Muscle layer of colon (tissue), 2 donors: ENCODE measurements around the gene NXF1.

Source experiments
- H3K27ac ChIP-seq: one replicate; pipeline ENCODE4 v1.7.0; 2013; ENCODE audit warnings: low read depth, mild to moderate bottlenecking, low read length, moderate library complexity
- H3K27me3 ChIP-seq, 2 donors: one replicate each; pipeline ENCODE4 v1.7.0; 2013; ENCODE audit warnings: low read length in 2 of 2, mild to moderate bottlenecking in 2 of 2; ENCODE audit not compliant: insufficient read depth in 2 of 2, control insufficient read depth in 1 of 2
- H3K36me3 ChIP-seq: one replicate; pipeline ENCODE4 v1.7.0; 2013; ENCODE audit warnings: mild to moderate bottlenecking, low read length; ENCODE audit not compliant: insufficient read depth
- H3K4me1 ChIP-seq: one replicate; pipeline ENCODE4 v1.7.0; 2013; ENCODE audit warnings: mild to moderate bottlenecking, low read length; ENCODE audit not compliant: insufficient read depth
- H3K4me3 ChIP-seq, 2 donors: one replicate each; pipeline ENCODE4 v1.7.0; 2013; ENCODE audit warnings: low read length in 2 of 2, low read depth in 1 of 2, mild to moderate bottlenecking in 1 of 2, moderate library complexity in 1 of 2
- H3K9ac ChIP-seq: one replicate; pipeline ENCODE4 v1.7.0; 2013; ENCODE audit warnings: low read length
- H3K9me3 ChIP-seq: one replicate; pipeline ENCODE4 v1.7.0; 2013; ENCODE audit warnings: mild to moderate bottlenecking, low read length
- donor health status: abdominal sarcoma.
- donor health status: Adenocarcinoma of cecum.

Gene NXF1

DNA sequence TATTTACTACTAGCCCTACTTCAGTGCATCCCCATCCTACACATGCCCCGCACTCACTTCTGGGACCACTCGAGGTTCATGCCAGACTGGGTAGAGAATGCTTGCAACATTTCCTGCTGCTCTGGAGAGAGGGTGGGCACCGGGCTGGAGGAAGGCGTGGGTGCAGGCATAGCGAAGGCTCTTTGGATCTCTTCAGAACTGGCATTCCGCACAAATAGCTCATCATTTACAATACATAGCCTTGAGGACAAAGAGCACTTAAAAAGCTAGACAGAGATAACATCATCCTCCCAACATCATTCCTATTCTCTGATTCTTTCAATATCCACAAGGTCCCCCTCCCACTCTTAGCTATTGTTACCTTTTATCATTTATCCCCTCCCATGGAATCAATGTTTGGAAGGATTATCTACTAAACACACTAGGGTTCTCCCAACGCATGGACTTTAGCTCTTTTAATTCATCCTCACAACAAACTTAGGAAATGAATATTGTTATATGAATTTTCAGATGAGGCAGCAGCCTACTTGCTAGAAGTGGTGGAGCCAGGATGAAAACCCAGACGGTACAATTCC, 11.0 kb downstream of the NXF1 start:
- no peak overlapping the region for H3K27ac ChIP-seq
- no peak overlapping the region for H3K9ac ChIP-seq
- H3K36me3 ChIP-seq, result peaks cover 77% of the 10 kb centered on the region
- peaks cover 18% of the 10 kb centered on the region for H3K4me1 ChIP-seq
- H3K9me3 ChIP-seq, result no peaks in the 10 kb centered on the region
- H3K4me3 ChIP-seq, result no peak overlapping the region
- no peaks in the 10 kb centered on the region for H3K27me3 ChIP-seq

DNA sequence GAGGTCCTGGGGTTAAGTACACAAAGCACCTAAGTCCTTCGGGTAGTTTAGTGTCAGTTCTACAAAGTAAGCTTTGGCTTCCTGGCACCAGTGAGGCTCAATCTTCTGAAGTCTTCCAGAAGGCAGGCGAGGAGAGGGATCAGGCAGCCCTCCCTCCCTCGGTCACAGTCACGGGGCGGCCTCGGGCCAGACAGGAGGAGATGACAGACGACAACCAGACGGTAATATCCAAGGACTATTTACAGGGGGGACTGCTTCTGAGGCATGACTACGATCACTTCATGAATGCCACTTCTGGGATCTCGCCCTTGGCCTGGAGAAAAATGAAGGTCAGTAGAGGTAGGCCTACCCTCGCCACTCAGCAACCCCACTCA, 13.1 kb downstream of the NXF1 start:
- Histone ChIP-seq H3K4me3 (peak overlapping the region; percentile 69 to 92), H3K9me3 (no peaks in the 10 kb centered on the region), H3K36me3 (peaks cover 69% of the 10 kb centered on the region), H3K4me1 (peaks cover 24% of the 10 kb centered on the region), H3K27me3 (no peaks in the 10 kb centered on the region), H3K27ac (peak overlapping the region; percentile 88), H3K9ac (peak overlapping the region; percentile 65)

GRCh38 chr11:62791501-62792201, 13.6 kb downstream of the NXF1 start, which contains the start of gene TMEM223:
TMEM223 (minus strand) TSS chr11:62792006; CDS start chr11:62791994, 12 bp downstream.
- Histone ChIP-seq H3K4me1 (peaks cover 24% of the 10 kb centered on the region), H3K9ac (peak within 1 kb of the TSS; percentile 71), H3K9me3 (no peaks in the 10 kb centered on the region), H3K4me3 (peak within 1 kb of the TSS; percentile 69 to 92), H3K27ac (peak within 1 kb of the TSS; percentile 88), H3K36me3 (peaks cover 63% of the 10 kb centered on the region), H3K27me3 (no peaks in the 10 kb centered on the region)

DNA sequence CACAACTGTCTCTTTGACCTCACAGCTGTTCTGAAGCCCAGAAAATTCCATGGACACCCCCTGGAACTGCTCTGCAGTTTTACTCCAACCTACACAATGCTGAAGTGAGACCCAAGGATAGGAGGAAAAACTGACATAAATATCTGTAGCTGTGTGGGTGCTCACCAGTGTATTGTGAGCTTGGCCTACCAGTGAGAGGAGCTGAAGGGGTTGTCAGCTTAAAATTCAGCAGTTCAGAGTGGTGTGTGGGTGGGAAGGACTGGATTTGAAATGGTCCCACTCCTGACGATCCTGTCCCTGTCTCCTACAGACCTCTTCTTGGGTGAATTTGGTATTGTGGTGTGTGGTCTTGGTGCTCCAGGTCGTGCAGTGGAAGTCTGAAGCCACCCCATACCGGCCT, 15.7 kb downstream of the NXF1 start:
- no peak overlapping the region for H3K4me3 ChIP-seq
- H3K4me1 ChIP-seq, result peaks cover 33% of the 10 kb centered on the region
- H3K27ac ChIP-seq, result no peak overlapping the region
- H3K27me3 ChIP-seq, result no peaks in the 10 kb centered on the region
- H3K9me3 ChIP-seq, result no peaks in the 10 kb centered on the region
- peaks cover 42% of the 10 kb centered on the region for H3K36me3 ChIP-seq
- no peak overlapping the region for H3K9ac ChIP-seq

- Histone ChIP-seq H3K27ac (no peak overlapping the region), H3K4me3 (no peak overlapping the region), H3K9me3 (no peaks in the 10 kb centered on the region), H3K36me3 (peaks cover 37% of the 10 kb centered on the region), H3K9ac (no peak overlapping the region), H3K27me3 (no peaks in the 10 kb centered on the region), H3K4me1 (peaks cover 33% of the 10 kb centered on the region)
Measured at GRCh38 chr11:62788991-62789390, 16.2 kb downstream of the NXF1 start.

DNA sequence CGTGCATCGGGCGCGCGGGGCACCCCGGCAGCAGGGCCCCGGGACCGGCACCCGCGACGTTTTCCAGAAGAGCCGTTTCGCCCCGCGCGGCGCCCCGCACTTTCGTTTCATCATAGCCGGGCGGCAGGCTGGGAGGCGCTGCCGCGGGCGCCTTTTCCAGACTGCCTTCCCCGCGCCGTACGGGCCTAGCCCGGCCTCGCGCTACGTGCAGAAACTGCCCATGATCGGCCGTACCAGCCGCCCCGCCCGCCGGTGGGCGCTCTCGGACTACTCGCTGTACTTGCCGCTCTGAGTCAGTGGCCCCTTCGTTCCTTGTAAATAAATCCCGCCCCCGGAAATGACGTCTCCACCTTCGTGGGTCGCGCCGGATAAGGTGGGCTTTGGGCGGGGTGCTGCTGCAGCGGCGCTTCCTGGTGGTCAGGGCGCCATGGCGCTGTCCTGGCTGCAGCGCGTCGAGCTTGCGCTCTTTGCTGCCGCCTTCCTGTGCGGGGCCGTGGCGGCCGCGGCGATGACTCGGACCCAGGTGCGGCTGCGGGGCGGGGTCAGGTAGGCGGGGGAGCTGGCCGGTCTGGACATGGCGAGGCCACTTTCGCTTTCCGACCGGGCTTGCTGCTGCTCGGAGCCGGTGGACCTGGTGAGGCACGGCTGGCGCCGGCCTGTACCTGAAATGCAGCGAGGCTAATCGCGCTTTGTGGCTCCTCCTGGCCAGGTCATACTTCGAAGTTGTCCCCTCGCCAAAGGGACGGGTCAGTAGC, 18.1 kb downstream of the NXF1 start, which contains the start of gene TMEM179B:
TSS of gene TMEM179B (plus strand) at position 398 of the 755 bp plus-strand sequence. CDS start at position 428, 30 bp downstream.
- Histone ChIP-seq H3K27me3 (no peaks in the 10 kb centered on the region), H3K4me1 (peaks cover 27% of the 10 kb centered on the region), H3K9ac (peak within 1 kb of the TSS; percentile 97), H3K9me3 (no peaks in the 10 kb centered on the region), H3K27ac (peak within 1 kb of the TSS; percentile 87), H3K4me3 (peak within 1 kb of the TSS; percentile 69 to 100), H3K36me3 (peaks cover 33% of the 10 kb centered on the region)

- H3K27me3 ChIP-seq, result no peaks in the 10 kb centered on the region
- H3K4me3 ChIP-seq, result peak overlapping the region; percentile 69 to 100
- H3K9ac ChIP-seq, result peak overlapping the region; percentile 97
- no peaks in the 10 kb centered on the region for H3K9me3 ChIP-seq
- peaks cover 34% of the 10 kb centered on the region for H3K36me3 ChIP-seq
- peak overlapping the region; percentile 87 for H3K27ac ChIP-seq
- peaks cover 24% of the 10 kb centered on the region for H3K4me1 ChIP-seq
Measured at GRCh38 chr11:62786318-62787004, 18.8 kb downstream of the NXF1 start.

- H3K36me3 ChIP-seq, result peaks cover 22% of the 10 kb centered on the region
- H3K9ac ChIP-seq, result no peak overlapping the region
- H3K27me3 ChIP-seq, result no peaks in the 10 kb centered on the region
- H3K27ac ChIP-seq, result no peak overlapping the region
- no peaks in the 10 kb centered on the region for H3K9me3 ChIP-seq
- H3K4me1 ChIP-seq, result peaks cover 12% of the 10 kb centered on the region
- H3K4me3 ChIP-seq, result no peak overlapping the region
Measured at GRCh38 chr11:62782753-62783152, 22.5 kb downstream of the NXF1 start.

DNA sequence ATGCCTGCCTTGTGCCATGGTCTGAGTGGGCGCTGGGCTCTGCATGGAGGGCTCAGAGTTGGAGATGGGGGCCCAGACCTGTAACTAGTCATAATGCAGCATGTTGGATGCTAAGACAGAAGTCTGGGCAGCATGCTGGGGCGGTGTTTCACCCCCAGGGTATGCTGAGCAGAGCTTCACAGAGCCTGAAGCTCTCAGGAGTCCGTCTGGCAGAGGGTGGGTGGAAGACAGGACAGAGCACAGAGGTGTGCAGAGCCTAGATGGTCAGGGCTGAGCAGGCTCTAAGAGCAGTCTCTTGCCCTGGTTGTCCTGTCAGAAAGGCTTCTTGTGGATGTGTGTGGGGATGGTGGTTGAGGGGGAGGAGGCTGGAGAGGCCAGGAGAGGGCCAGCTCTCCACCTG, 26.8 kb downstream of the NXF1 start:
- H3K9me3 ChIP-seq, result no peaks in the 10 kb centered on the region
- no peaks in the 10 kb centered on the region for H3K27me3 ChIP-seq
- no peak overlapping the region for H3K9ac ChIP-seq
- H3K4me3 ChIP-seq, result no peak overlapping the region
- peaks cover 44% of the 10 kb centered on the region for H3K36me3 ChIP-seq
- H3K27ac ChIP-seq, result no peak overlapping the region
- H3K4me1 ChIP-seq, result no peaks in the 10 kb centered on the region

DNA sequence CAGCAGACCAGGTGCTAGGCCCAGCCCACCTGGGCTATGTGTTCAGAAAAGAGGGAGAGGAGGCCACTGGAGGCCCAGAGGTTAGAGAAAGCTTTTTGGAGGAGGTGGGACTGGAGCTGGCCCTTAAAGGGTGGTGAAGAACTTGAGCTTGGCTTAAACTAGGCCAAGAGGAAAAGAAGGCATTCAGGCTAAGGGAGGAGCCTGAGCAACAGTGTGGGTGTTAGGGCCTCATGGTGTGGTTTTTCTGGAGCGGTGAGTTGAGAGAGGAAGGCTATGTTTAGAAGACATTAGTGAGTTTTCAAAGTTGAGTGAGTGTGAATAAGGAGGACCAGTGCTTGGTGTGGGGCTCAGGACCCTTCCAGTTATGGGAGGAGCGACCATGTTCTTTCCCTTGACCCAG, 27.9 kb downstream of the NXF1 start:
- no peak overlapping the region for H3K9ac ChIP-seq
- H3K27me3 ChIP-seq, result no peaks in the 10 kb centered on the region
- no peak overlapping the region for H3K27ac ChIP-seq
- no peaks in the 10 kb centered on the region for H3K4me1 ChIP-seq
- H3K36me3 ChIP-seq, result peaks cover 38% of the 10 kb centered on the region
- H3K4me3 ChIP-seq, result no peak overlapping the region
- no peaks in the 10 kb centered on the region for H3K9me3 ChIP-seq

GRCh38 chr11:62775646-62776045, 29.6 kb downstream of the NXF1 start:
- H3K27ac ChIP-seq, result no peak overlapping the region

More at GRCh38 chr11:62775646-62776045, 29.6 kb downstream of the NXF1 start:
- peaks cover 6% of the 10 kb centered on the region for H3K4me1 ChIP-seq
- no peak overlapping the region for H3K9ac ChIP-seq
- H3K4me3 ChIP-seq, result no peak overlapping the region
- H3K27me3 ChIP-seq, result no peaks in the 10 kb centered on the region
- H3K9me3 ChIP-seq, result no peaks in the 10 kb centered on the region
- H3K36me3 ChIP-seq, result peaks cover 33% of the 10 kb centered on the region
